ENCODE data around the gene MPRIP.

- TF ChIP-seq CTCF (IDR thresholded peaks at IDR 0.05) (no peak), SIN3A (IDR thresholded peaks at IDR 0.05; ENCODE audit: borderline replicate concordance, low read depth, low read length) (no peak), ELF1 (IDR thresholded peaks at IDR 0.05) (no peak), NFIC (IDR thresholded peaks at IDR 0.05; ENCODE audit: borderline replicate concordance) (no peak), FOXM1 (IDR thresholded peaks at IDR 0.05; ENCODE audit: low read depth) (no peak), MXI1 (IDR thresholded peaks at IDR 0.05; ENCODE audit: low read depth, low read length) (no peak), GATA2 (CRISPR knock-in tag; IDR thresholded peaks at IDR 0.05) (no peak), RAD21 (IDR thresholded peaks at IDR 0.05; ENCODE audit: low read length) (no peak), RFX5 (IDR thresholded peaks at IDR 0.05; ENCODE audit: low read length) (no peak), NRF1 (IDR thresholded peaks at IDR 0.05; ENCODE audit: low read depth, low read length) (no peak), RCOR1 (IDR thresholded peaks at IDR 0.05; ENCODE audit: low read length) (no peak), REST (IDR thresholded peaks at IDR 0.05; ENCODE audit: low read depth, low read length) (no peak), SMC3 (IDR thresholded peaks at IDR 0.05; ENCODE audit: low read depth, low read length) (no peak), TEAD4 (IDR thresholded peaks at IDR 0.05; ENCODE audit: borderline replicate concordance, insufficient read depth) (no peak)
These were observed 69.4 kb downstream of the MPRIP start for GRCh38 chr17:17111401-17112393.
